ENCODE data around the gene DGAT2L6.

DNA sequence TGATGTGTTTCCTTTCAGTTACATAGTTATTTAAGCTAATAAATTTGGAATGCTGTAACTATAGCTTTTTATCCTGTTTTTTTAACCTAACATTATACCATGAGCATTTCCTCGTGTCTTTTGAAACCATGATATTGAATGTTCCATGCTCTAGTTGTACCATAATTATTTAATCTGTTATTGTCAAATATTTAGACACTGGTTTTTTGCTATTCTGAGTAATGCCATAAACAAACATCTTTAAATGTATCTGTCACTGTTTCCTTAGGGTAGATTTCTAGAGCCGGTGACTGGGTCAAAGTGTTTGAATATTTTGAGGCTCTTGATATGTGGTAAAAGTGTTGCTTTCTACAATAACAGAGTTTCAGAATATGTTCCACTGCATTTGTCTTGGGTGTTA is 38.7 kb upstream of the DGAT2L6 start:
- TF ChIP-seq CTCF (IDR thresholded peaks at IDR 0.05) (no peak), EZH2 (IDR thresholded peaks at IDR 0.05) (no peak)
